Dermis blood vessel endothelial cell (primary cell): ENCODE measurements around the gene PLEKHO1. TPM values are rescaled to one million over a fixed set of nuclear protein-coding genes. Genes with fewer than 3 reads are reported as not detected.
"Not testable (repeated sequence)": the region's sequence is repeated elsewhere in the genome, so short reads cannot be mapped to it uniquely, and the experiment has no call there.

Source experiments
- DNase-seq: peaks from one replicate; pipeline ENCODE4 v3.0.0; 2010
- total RNA-seq: library from RNA; depleted of rRNA; stranded (reverse); fragments of >200 nt; gene quantifications from 2 replicates; pipeline ENCODE4 v1.2.3, GENCODE V29; 2014

The PLEKHO1 gene
- total RNA-seq, 1 donor from 2014 or later: 65.9 TPM

DNA sequence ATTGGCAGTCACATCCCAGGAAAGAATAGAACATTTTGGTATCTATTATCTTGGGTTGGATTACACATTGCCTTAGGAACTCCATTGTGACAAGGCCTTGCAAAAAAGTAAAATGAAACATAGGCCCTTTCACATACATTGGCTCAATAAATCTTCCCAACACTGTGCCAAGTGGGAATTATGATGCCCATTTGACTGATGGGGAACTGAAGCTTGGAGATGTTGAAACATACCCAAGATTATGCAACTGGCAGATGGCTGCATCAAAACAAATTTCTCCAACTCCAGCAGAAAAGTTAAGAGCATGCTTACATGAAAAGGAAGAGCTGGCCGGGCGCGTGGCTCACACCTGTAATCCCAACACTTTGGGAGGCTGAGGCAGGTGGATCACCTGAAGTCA lies 26.9 kb downstream of the PLEKHO1 start:
- no peak for DNase-seq

GRCh38 chr1:150178548-150178947 lies 28.8 kb downstream of the PLEKHO1 start:
- DNase-seq: no peak

DNA sequence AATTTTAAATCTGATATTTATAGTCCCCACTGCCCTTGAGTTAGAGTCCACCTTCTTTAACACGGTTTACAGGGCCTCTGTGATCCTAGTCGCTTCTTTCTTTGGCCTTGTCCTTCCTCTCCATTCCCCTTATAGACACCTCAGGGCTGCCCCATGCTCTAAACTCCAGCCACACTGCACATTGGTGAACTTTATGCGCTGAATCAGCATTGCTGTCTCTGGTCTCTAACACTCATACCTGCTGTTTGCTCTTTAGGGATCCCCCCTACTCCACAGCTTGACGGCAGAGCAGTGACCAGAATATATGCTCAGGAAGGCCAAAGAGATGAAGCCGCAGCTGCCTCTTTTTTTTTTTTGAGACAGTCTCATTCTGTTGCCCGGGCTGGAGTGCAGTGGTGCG lies 30.2 kb downstream of the PLEKHO1 start:
- DNase-seq: no peak

DNA sequence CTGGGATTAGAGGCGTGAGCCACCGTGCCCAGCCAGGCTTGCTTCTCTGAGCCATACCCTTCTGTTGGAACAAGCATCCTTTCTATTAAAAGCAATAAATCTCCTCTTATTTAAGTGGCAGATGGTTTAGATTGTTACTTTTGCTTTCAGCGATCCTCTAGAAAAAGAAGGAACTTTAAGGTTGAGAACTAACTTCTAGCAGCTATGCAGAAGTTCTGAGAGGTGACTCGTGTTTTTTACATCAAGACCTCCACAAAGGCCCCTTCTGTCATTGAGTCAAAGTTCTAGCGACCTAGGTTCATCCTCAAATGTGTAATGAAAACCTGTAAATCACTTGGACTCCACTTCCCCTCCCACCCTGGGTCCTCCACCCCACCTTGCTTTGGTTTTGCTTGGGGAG lies 30.8 kb downstream of the PLEKHO1 start:
- DNase-seq: no peak

GRCh38 chr1:150182247-150182646 lies 32.5 kb downstream of the PLEKHO1 start:
- DNase-seq: no peak

- DNase-seq: no peak
Measured at GRCh38 chr1:150183061-150183460, 33.3 kb downstream of the PLEKHO1 start.

DNA sequence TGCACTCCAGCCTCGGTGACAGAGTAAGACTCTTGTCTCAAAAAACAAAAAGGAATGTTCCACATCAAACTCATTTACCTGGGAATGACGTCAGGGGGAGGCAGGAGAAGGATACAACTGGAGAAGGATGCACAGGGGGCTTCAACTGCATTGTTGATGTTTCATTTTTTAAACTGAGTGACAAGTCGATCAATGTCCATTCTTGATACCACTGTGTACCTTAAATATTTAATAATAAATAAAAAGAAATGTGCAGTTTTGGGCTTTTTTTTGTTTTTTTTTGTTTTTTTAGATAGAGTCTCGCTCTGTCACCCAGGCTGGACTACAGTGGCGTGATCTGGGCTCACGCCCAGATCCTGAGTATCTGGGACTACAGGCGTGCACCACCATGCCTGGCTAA lies 35.8 kb downstream of the PLEKHO1 start:
- DNase-seq: no peak

GRCh38 chr1:150186438-150186788 lies 36.7 kb downstream of the PLEKHO1 start:
- not testable (repeated sequence) for DNase-seq

- peak; percentile 51 for DNase-seq
Measured at GRCh38 chr1:150186789-150187559, 37.3 kb downstream of the PLEKHO1 start.

- no peak for DNase-seq
Measured at GRCh38 chr1:150187560-150187931, 37.8 kb downstream of the PLEKHO1 start.

DNA sequence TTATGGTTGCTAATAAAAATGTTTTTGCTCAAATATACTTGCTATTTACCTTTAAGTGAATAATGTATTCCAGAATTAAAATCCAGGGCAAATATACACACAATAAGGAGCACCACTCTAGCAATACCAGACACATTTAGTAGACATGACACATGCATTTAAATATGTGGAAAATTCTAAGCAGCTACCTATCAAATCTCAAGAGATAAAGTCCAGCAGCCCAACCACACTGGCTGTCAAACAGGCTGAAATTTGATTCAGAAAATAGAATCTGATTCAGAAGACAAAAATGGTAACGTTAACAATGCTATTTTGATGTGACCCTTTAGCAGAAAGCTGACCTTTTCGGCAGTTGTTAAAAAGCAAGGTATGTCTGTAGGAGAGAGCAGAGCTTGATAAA lies 42.3 kb downstream of the PLEKHO1 start:
- DNase-seq: no peak

- DNase-seq: no peak
Measured at GRCh38 chr1:150194381-150195031, 44.8 kb downstream of the PLEKHO1 start.

DNA sequence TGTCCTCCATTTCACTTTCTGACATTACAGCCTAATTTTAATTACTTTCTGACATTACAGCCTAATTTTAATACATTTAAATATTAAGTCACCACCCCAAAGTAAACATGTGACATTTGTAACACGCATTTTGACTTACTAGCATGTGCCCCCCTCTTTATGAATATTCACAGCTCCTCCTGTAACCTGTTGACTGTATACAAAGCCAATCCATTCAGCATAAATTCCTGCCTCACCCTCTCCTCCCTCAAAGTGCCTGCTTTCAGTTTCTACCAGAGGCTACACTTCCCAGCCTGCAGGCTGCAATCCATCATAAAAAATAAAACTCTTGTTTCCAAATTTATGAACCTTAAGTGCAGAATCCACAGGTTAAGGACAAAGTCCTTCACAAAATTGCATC lies 46.7 kb downstream of the PLEKHO1 start:
- DNase-seq: no peak

GRCh38 chr1:150207281-150207971 lies 57.7 kb downstream of the PLEKHO1 start:
- DNase-seq: no peak

- DNase-seq: not testable (repeated sequence)
Measured at GRCh38 chr1:150208460-150208859, 58.7 kb downstream of the PLEKHO1 start.

Other genes starting within 250 kb of the PLEKHO1 start
- gene SV2A, start 232.1 kb upstream of the PLEKHO1 start, total RNA-seq: 3.9 and 6.7 TPM in 2 replicates
- gene SF3B4, start 222.1 kb upstream of the PLEKHO1 start, total RNA-seq: 7.8 and 16.3 TPM in 2 replicates
- gene MTMR11, start 213.0 kb upstream of the PLEKHO1 start, total RNA-seq: 0.47 and 1.5 TPM in 2 replicates
- gene OTUD7B, start 139.2 kb upstream of the PLEKHO1 start, total RNA-seq: 17.2 and 23.0 TPM in 2 replicates
- 25.4 and 31.9 TPM in 2 replicates for gene VPS45, start 82.1 kb upstream of the PLEKHO1 start, total RNA-seq
- gene ANP32E, start 86.2 kb downstream of the PLEKHO1 start, total RNA-seq: 18.2 and 35.8 TPM in 2 replicates
- not detected in 2 replicates for gene CA14, start 107.9 kb downstream of the PLEKHO1 start, total RNA-seq
- gene APH1A, start 119.1 kb downstream of the PLEKHO1 start, total RNA-seq: 132 and 182 TPM in 2 replicates
- gene C1orf54, start 122.9 kb downstream of the PLEKHO1 start, total RNA-seq: 3.6 and 43.1 TPM in 2 replicates
- gene CIART, start 132.6 kb downstream of the PLEKHO1 start, total RNA-seq: 0.33 and 1.0 TPM in 2 replicates
- 35.4 and 43.4 TPM in 2 replicates for gene MRPS21, start 143.9 kb downstream of the PLEKHO1 start, total RNA-seq
- gene PRPF3, start 171.6 kb downstream of the PLEKHO1 start, total RNA-seq: 40.0 and 47.5 TPM in 2 replicates
- 7.8 and 10.2 TPM in 2 replicates for gene RPRD2, start 214.2 kb downstream of the PLEKHO1 start, total RNA-seq